Erythroblast (primary cell): ENCODE data around the gene CUBN.

Experiments
- GATA1 ChIP-seq: IDR thresholded peaks from 2 replicates; pipeline ENCODE4 v1.6.1; 2011; ENCODE audit warnings: low read depth, mild to moderate bottlenecking, control low read depth, low read length, moderate library complexity
- POLR2A ChIP-seq: IDR thresholded peaks from 2 replicates; pipeline ENCODE4 v1.6.1; 2011; ENCODE audit warnings: mild to moderate bottlenecking, low read length

DNA sequence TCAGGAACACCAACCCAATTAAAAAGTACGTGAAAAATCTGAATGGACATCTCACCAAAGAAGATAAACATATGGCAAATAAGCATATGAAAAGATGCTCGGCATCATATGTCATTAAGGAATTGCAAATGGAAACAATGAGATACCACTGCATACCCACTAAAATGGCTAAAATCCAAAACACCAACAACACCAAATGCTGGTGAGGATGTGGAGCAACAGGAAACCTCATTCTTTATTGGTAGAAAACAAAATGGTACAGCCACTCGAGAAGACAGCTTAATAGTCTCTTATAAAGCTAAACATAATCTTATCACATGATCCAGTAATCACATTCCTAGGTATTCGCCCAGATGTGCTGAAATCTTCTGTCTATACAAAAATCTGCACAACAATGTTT, 325.5 kb downstream of the CUBN start:
- TF ChIP-seq POLR2A (no peak), GATA1 (no peak)
